Activated naive CD4-positive, alpha-beta T cell treated with anti-CD3 and anti-CD28 coated beads, Interleukin-2, amount 50 U/mL, for 16 hours (primary cell): Measurements from ENCODE around the gene KCNAB3.

ENCODE experiments used
- DNase-seq: peaks from one replicate; pipeline ENCODE4 v3.0.0-alpha.2; 2020

KCNAB3 gene

DNA sequence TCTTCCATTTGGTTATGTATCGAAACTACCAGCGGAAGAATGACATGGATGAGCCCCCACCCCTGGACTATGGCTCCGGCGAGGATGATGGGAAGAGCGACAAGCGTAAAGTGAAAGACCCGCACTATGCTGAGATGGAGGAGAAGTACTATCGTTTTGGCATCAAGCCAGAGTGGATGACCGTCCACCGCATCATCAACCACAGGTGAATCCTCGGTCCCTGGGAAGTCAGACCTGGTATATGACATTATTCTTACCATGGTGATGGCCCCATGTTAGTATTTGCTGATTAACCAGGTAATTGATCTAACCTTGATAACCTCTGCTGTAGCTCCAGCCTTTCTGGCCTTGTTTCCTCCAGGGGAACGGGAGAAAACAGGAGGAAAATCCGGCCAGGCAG, 32.6 kb downstream of the KCNAB3 start:
- DNase-seq = no peak

DNA sequence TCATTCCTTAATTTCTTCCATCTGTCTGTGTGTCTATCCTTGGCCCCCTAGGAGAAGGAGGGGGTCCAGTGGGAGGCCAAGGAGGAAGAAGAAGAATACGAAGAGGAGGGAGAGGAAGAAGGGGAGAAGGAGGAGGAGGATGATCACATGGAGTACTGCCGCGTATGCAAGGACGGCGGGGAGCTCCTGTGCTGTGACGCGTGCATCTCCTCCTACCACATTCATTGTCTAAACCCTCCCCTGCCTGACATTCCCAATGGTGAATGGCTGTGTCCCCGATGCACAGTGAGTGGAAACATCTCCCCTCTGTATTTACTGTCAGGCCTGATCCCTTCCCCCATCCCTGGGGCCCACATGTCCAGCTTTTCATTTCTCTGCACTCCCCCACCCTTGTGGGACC, 34.8 kb downstream of the KCNAB3 start:
- no peak for DNase-seq

DNA sequence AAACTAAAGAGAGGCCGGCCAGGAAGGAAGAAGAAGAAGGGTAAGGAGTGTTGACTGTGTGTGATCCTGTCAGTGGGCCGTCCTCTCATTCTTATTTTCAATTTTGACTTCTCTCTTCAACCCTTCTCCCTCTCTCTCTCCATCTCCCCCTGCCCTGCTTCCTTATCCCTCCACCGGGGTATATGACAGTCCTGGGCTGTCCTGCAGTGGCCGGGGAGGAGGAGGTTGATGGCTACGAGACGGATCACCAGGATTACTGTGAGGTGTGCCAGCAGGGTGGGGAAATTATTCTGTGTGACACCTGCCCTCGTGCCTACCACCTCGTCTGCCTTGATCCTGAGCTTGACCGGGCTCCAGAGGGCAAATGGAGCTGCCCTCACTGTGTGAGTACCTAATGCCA, 35.4 kb downstream of the KCNAB3 start:
- no peak for DNase-seq

DNA sequence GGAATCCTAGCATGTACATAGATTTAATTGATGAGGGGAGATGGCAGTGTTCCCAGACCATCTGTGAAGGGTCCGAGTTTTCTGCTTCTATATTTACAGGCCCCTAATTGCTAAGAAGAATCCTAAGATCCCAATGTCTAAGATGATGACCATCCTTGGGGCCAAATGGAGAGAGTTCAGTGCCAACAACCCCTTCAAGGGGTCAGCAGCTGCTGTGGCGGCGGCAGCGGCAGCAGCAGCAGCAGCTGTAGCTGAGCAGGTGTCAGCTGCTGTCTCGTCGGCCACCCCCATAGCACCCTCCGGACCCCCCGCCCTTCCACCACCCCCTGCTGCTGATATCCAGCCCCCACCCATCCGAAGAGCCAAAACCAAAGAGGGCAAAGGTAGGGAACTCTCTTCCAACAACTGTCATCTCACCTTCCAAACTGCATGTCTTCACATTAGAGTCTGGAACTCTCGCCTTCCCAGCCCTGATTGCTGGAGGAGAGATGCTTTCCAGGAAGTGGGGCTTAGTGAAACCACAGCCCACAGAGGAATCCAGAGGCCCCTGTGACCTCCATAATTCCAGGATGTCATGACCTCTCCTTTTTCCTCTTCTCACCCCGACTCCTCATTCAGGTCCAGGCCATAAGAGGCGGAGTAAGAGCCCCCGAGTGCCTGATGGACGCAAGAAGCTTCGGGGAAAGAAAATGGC, 36.3 kb downstream of the KCNAB3 start:
- no peak for DNase-seq

DNA sequence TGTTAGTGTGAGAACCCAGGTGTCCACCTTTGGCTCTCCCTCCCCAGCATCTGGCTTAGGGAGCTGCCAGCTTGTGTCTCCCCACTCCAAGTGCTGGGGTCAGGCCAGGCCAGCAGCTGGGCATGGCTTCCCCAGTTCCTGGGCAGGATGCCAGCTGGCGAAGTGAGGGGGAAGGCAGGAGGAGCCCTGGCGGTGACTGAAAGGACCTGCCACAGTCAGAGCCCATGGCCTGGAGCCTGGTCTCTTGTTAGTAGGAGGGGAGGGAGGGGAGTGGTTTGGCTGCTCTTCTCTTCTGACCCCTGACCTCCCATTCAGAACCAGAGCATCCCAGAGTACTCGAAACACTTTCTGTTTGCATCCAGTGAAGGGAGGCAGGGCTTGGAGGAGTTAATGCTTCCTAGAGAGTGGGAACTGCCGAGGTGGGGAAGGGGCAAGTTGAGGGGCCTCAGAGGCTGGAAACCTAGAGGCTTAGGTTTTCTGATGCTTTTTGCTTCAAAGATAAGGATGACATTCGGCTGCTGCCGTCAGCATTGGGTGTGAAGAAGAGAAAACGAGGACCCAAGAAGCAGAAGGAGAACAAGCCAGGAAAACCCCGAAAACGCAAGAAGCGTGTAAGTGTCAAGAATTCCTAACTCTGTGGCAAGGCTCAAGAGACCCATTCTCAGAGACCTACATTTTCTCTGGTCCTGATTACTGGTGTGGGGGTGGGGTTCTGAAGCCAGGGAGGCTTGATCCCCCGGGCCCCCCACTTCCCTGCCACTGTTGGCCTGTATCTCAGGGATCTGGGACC, 40.3 kb downstream of the KCNAB3 start:
- peak; percentile 36 for DNase-seq

DNA sequence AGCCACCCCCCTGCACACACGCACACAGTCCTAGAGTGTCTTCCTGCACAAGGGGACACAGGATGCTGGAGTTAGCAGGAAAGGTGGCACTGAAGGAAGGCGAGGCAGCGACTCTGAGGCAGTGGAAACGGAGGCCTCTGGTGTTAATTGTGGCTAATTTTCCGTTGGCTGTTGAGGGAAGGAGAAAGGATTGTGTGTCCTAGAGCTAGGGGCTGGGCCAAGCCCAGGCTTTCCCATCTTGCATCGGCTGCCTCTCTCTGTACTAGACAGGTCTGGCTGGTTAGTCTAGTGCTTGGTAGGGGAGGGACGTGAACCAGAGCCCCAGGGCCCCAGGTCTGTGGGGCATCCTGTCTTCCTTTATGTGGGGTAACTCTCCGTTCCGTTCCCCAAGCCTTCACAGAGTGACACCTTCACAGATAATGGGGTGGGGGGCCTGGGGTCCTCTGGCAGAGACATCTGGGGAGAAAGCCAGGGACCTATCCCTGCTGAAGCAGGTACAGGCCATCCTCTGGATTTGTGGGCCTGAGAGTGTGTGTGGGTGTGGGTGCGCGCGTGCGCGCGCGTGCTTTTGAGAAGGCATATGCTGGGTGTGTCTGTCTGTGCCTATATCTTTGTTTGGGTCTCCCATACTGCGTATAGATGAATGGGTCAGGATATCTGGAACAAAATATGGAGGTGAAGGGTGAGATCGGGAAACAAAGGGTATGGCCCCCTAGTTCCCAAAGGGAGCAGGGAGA, 41.3 kb downstream of the KCNAB3 start, which contains the start of gene CHD3:
TSS of gene CHD3 (plus strand) at position 606 of the 737 bp plus-strand sequence. CDS start 212 bp downstream, outside the sequence.
- peak; percentile 69 for DNase-seq

DNA sequence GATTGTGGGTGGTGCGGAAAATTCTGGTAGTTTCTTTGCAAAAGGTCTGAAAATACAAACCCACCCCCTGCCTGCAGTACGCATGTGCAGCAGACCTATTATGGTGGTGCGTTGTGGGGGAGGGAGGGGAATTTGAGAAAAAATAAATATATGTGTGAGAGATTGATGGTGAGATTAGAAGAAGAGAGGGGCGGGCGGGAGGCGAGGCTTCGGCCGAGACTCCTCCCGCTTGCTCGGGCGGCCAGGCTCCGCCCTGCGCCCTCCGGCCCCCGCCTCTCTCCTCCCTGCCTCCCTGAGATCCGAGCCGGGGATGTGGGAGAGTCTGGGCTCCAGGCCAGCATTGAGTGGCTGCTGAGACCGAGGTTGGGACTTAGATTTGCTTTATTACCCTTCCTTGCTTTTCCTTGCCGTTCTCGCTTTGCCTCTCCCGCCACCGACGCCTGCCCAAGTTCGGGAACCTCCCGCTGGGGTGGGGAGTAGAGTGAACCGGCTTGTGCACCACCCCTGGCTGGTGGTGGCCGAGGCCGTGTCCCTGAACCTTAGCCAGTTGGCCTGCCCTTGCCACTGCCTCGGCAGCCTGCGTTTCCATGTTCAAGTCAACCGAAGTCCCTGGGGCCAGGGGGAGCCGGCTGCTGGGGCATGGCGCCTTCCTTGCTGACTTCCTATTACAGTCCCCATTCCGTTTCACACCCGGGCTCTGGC, 42.0 kb downstream of the KCNAB3 start:
- peak; percentile 92 for DNase-seq

DNA sequence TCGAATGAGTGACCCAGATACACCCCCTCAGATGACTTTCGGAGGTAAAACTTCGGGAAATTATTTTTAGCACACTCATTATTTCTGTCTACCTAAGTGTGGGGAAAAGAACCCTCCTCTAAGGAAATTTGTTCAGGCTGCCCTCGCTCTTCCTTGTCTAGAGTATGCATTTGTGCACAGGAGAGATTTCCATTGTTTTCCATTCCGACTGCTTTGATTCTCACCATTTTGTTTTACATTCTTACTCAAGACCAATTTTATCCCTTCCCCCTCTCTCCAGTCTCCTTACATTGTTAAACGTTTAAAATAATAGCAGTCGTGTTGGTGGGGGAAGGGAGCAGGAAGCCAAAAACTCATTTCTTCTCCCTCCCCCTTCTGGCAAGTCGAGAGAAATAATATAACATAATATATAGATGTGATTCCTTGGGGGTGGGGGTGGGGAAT, 42.6 kb downstream of the KCNAB3 start:
- no peak for DNase-seq

DNA sequence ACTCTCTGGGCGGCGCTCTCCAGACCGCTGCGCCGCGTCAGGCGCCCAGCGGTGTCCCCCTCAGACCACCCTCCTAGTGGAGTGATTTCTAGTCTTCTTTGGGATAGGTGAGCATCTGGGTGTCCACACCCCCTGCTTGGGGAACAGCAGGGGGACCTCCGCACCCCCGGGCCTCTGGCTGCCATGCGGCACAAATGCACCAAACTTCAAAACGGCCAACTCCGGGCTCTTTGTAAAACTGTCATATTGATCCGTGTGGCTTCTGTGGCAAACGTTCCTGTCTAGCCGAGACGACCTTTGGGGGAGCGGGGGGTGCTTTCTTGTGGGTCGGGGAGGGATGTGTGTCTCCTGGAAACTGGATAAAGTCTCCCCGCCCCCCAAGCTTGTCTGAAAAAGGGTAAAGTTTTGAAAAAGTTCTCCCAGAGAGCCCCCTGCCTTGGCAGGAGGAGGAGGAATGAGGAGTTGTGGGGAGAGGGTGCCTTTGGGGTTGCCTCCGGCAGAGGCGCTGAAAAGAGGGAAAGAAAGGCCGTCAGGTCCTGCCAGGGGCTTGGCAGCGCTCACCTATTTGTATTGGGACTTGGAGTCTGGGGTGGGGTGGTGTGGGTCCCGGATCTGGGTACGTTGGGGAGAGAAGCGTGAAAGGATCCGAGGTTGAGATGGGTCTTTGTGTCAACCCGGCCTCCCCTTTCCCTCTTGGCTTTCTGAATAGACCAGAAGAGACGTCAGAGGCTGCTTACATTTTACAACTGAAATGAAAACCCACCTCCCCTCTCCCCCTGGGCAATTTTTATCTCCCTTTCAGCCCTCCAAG, 43.2 kb downstream of the KCNAB3 start:
- DNase-seq = peak; percentile 44

DNA sequence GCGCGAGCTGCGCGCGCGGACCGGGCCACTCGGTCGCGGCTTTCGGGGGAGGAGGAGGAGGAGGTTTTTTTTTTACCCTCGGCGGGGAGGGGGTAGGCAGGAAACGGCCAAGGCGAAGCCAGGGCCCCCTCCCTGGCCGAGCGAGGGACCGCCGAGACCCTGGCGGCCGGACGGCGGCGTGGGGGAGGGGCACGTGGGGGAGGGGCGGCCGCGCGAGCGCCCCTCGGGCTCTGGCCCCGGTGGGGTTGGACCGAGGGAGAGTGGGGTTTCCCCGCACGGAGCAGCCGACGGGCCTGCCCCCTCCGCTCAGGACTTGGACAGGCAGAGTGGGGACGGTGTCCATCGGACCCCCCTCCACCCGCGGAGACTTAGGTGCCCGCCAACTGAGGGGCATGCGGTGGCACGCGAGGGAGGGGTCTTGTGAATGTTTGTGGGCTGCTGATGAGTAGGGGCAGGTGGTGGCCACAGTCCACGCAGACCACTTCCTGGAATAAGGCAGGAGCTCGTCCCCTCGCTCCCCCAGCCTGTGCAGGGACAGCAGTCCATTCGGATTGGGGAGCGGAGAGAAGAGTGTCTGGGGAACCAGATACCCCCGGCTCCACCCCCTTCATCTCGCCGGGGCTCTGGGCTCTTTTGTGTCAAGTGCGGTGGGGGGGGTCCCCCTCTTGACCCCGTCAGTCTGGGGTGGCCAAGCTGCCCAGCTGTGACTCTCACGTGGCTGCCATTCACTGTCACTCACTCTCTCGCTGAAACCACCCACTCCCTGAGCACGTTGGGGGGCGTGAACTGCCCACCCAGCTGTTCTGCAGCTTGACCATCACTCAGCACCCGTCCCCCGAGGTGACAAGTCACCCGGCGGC, 44.1 kb downstream of the KCNAB3 start:
- DNase-seq = peak; percentile 45

DNA sequence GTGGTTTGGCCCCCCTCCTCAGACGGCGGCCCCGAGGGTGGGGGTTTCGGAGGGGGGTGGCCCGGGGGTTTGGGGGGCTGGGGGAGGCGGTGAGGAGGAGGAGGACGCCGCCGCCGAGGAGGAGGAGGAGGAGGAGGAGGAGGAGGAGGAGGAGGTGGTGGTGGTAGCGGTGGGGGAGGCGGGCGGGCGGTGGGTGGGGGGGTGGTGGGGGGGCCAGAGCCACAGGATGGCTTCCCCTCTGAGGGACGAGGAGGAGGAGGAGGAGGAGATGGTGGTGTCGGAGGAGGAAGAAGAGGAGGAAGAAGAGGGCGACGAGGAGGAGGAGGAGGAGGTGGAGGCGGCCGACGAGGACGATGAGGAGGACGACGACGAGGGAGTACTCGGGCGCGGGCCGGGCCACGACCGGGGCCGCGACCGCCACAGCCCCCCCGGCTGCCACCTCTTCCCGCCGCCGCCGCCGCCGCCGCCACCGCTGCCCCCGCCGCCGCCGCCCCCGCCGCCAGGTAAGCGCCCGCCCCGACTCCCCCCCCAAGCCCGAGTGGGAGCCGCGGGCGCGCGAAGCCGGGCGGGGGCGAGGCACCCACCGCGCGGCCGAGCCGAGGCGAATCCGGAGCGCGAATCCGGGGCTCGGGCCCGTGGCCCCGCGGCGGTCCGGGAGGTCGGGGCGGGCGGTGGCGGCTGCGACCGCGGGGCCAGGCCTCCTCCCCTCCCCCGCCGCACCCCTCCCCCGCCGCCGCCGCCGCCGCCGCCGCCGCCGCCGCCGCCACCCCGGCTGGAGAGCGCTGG, 44.9 kb downstream of the KCNAB3 start:
- peak; percentile 50 for DNase-seq

DNA sequence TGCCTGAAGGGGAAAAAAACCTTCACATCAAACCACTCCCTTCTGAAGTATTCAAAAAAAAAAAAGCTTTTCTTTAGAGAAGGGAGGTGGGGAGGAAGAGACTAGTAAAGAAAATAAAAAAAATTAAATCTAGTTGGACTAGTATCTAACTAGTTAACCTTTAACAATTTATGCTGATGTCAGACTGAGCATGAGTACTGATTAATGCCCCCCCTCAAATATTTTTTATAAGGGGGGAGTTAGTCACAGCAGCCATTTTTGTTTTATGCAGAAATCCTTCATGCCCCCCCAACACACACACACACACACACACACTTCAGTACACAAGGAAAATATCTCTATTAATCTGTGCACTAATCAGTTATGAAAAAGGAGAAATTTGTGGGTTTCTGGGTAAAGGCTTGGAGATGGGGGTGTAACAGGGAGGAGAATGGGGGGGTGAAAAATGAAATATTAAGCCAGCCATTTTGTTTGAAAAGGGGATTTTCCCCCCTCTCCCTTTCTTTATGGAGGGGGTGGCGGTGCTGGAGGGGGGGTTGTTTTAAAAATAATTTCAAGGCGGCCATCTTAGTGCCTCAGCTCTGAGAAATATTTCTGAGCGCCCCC, 45.8 kb downstream of the KCNAB3 start:
- DNase-seq = peak; percentile 53

DNA sequence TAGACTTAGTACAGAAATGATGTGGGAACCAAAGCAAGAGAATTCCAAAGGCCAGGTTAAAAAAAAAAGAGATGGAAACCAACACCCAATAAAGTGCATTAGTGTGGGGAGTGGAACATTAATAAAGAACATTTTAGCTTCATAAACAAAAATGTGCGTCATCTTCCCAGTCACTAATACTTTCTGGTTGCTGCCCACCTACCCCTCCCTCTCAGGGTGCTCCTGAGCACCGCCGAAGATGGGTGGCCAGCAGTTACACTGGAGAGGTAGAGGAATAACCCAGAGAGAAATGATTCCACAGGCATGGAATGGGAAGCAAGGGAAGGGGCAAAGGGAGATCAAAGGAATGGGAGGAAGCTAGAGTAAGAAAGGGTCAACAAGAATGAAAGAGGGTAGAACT, 47.0 kb downstream of the KCNAB3 start:
- DNase-seq = no peak

DNA sequence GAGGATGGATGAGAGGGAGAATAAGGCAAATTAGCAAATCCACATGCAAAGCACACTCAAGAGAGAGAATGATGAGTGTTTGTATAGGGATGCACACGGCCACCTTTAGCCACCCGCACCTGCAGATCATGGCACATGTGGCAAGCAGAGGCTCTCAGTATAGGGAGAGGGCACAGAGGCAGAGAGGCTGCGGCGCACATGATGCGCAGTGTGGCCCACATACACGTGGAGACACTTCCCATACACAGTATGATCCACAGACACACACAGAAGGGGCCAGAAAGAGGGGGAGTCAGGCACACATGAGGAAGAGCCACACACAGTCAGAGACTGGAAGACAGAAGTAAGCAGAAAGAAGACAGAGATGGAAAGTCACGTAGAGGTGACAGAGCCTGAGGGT, 47.6 kb downstream of the KCNAB3 start:
- DNase-seq = peak; percentile 20

DNA sequence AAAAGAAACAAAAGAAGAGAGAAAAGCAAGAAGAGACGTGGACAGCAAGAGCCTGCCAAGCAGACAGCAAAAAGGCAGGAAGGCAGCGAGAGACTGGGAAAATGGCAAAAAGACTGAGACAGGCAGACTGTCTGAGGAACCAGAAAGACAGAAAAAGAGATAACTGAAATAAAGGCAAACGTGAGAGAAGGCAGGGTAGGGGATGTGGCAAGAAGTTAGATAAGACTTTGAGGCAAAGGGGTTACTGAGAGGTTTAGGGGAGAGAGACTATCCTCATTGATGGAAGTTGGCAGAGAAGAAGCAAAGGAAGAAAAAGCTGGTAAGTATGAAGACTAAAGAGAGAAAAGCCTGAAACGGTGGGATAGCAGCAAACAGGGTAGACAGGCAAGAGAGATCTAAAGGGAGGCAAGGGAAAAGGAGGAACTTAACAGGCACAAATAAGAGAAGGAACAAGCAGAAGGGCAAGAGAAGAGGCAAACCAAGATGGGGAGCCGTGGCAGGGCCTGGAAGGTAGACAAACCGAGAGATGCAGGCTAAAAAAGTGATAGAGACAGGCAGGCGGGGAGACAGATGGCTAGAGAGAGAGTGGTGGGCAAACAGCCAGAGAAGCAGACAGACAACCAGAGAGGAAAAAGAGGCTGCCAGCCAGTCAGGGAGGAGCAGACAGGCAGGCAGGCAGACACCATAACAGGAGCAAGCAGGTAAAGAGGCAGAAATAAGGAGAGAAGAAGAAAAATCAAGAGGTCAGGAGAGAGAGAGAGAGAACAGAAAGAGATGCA, 48.2 kb downstream of the KCNAB3 start:
- no peak for DNase-seq

DNA sequence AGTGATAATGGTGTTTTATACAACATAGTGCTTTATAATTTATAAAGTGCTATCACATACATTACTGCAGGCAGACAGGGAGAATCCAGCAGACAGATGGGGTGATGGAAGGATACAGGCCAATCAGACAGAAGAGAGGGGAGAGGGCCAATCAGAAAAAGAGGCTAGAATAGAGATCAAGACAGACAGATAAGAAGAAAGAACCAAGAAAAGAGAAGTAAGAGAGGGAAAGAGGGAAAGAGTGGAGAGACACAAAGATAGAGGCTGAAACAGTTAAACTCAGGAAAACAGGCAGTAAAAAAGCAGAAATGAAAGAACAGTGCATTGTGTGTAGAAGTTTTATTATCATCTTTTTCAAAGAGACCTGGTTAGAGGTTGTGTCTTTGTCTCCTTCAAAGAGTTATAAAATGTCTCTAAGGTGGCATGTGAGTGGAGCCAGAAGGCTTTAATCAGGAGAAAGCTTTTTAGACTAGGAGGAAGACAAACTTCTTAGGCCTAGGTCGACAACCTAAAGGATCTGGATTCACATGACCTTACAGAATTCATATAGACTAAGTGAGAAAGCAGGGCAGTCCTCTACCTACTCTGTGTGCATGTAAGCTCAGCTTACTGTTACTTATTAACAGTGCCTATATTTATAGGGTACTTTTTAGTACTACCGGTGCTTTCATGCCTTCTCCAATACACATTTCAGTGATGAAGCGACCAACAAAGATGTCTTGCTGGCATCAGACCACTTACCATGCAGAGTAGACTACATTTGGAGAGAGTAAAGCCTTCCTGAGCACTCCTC, 49.4 kb downstream of the KCNAB3 start:
- DNase-seq = no peak

DNA sequence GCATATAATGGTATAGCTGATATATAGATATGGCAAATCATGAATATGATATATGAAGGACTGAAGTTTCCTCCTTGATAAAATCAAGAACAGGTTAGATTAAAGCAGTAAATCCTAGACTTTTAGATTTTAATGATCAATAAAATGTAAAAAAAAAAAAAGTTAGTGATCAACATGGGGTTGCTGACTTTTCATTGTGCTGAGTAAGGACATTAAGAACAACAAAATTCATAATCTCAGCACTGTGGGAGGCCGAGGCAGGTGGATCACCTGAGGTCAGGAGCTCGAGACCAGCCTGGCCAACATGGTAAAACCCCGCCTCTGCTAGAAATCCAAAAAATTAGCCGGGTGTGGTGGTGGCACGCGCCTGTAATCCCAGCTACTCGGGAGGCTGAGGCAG, 51.4 kb downstream of the KCNAB3 start:
- no peak for DNase-seq

DNA sequence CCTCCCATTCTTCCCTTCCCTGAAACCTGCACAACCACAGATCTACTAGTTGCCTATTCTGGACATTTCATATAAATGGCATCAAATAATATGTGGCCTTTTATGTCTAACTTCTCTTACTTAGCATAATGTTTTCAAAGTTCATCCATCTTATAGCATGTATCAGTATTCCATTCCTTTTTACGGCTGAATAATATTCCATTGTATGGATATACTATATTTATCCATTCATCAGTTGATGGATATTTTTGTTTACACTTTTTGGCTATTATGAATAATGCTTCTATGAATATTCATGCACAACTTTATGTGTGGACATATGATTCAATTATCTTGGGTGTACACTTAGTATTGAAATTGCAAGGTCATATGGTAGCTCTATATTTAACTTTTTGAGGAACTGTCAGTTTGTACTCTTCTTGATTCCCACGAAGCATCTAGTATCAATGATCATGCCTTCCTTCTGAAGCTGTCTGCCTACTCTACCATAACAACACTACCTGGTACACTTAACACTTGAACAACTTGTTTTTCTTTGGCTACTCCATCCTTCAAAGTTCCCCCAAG, 53.8 kb downstream of the KCNAB3 start:
- DNase-seq = no peak
